H1 (cell line): ENCODE data around the gene ELP5.

Experiments
- ASH2L ChIP-seq: fragments of 200-600, 300-600 bp; sonication (generic); IDR thresholded peaks from one replicate; pipeline ENCODE4 v1.7.1; 2017; ENCODE audit warnings: low read length
- CTCF ChIP-seq, 3 experiments: IDR thresholded peaks; 1 replicate in 2 of 3; 2 replicates in 1 of 3; pipeline versions ENCODE4 v1.5.1 to v1.6.1; 2011; ENCODE audit warnings: low read length in 3 of 3, mild to moderate bottlenecking in 3 of 3, inconsistent platforms in 2 of 3, low read depth in 1 of 3, moderate library complexity in 1 of 3; ENCODE audit not compliant: insufficient read depth in 1 of 3; ENCODE audit errors: control extremely low read depth in 1 of 3
- FOSL1 ChIP-seq: IDR thresholded peaks from 2 replicates; pipeline ENCODE4 v1.6.1; 2011; ENCODE audit warnings: mild to moderate bottlenecking, low read depth, low read length, moderate library complexity; ENCODE audit not compliant: insufficient read depth
- GABPA ChIP-seq: IDR thresholded peaks from 2 replicates; pipeline ENCODE4 v1.6.1; 2011; ENCODE audit warnings: mild to moderate bottlenecking, low read length, moderate library complexity, borderline replicate concordance; ENCODE audit not compliant: insufficient read depth
- GTF2F1 ChIP-seq: IDR thresholded peaks from 2 replicates; pipeline ENCODE4 v1.6.1; 2012; ENCODE audit warnings: low read depth, low read length, improper control_type of control experiment, borderline replicate concordance
- HDAC2 ChIP-seq, 2 experiments: fragments of 300-600 bp in 1 of 2; sonication (generic) in 1 of 2; IDR thresholded peaks; 2 replicates each; pipeline ENCODE4 v1.6.1; 2011 to 2012; ENCODE audit warnings: low read depth in 2 of 2, low read length in 2 of 2, mild to moderate bottlenecking in 2 of 2, moderate library complexity in 2 of 2, borderline replicate concordance in 1 of 2, inconsistent platforms in 1 of 2
- JUN ChIP-seq: IDR thresholded peaks from 2 replicates; pipeline ENCODE4 v1.6.1; 2011; ENCODE audit warnings: low read depth, mild to moderate bottlenecking, improper control_type of control experiment, low read length
- POLR2A ChIP-seq, 2 experiments: IDR thresholded peaks; 1 replicate in 1 of 2; 2 replicates in 1 of 2; pipeline ENCODE4 v1.6.1; 2011; ENCODE audit warnings: low read depth in 2 of 2, low read length in 2 of 2, mild to moderate bottlenecking in 2 of 2; ENCODE audit errors: control extremely low read depth in 1 of 2
- POLR2AphosphoS5 ChIP-seq: IDR thresholded peaks from 2 replicates; pipeline ENCODE4 v1.6.1; 2011; ENCODE audit warnings: low read depth, low read length
- USF2 ChIP-seq: IDR thresholded peaks from 2 replicates; pipeline ENCODE4 v1.6.1; 2011; ENCODE audit warnings: low read length, improper control_type of control experiment

GRCh38 chr17:7295230-7296180, 43.5 kb downstream of the ELP5 start:
- TF ChIP-seq GTF2F1 (no peak), JUN (no peak), POLR2A (IDR thresholded peaks at IDR 0.05; ENCODE audit: control extremely low read depth in 1 of 2, low read depth in 2 of 2, low read length in 2 of 2) (no peak), CTCF (IDR thresholded peaks at IDR 0.05; ENCODE audit: control extremely low read depth in 1 of 3, insufficient read depth in 1 of 3, low read depth in 1 of 3, low read length in 3 of 3) (peak in 1 of 3 experiments; percentile 7; a peak in 1 of 4 replicates), POLR2AphosphoS5 (no peak), ASH2L (no peak), GABPA (no peak), HDAC2 (IDR thresholded peaks at IDR 0.05; ENCODE audit: borderline replicate concordance in 1 of 2, low read depth in 2 of 2, low read length in 2 of 2) (no peak), FOSL1 (no peak), USF2 (no peak)
